Measurements from ENCODE around the gene SHROOM3.

The SHROOM3 gene

GRCh38 chr4:76663824-76664223, 228.8 kb downstream of the SHROOM3 start:
- DNase-seq (ENCODE audit: low spot score) = no peak

GRCh38 chr4:76665153-76665552, 230.1 kb downstream of the SHROOM3 start:
- no peak for DNase-seq (ENCODE audit: low spot score)

GRCh38 chr4:76665721-76666120, 230.7 kb downstream of the SHROOM3 start:
- no peak for DNase-seq (ENCODE audit: low spot score)

- DNase-seq (ENCODE audit: low spot score) = no peak
Observed at GRCh38 chr4:76666944-76667532, 232.0 kb downstream of the SHROOM3 start.

- no peak for DNase-seq (ENCODE audit: low spot score)
Observed at GRCh38 chr4:76670631-76671030, 235.6 kb downstream of the SHROOM3 start.

GRCh38 chr4:76673362-76673761, 238.3 kb downstream of the SHROOM3 start:
- DNase-seq (ENCODE audit: low spot score) = no peak

GRCh38 chr4:76674983-76675382, 240.0 kb downstream of the SHROOM3 start:
- DNase-seq (ENCODE audit: low spot score) = no peak

- no peak for DNase-seq (ENCODE audit: low spot score)
Observed at GRCh38 chr4:76677571-76678326, 242.7 kb downstream of the SHROOM3 start.

GRCh38 chr4:76679691-76680090, 244.7 kb downstream of the SHROOM3 start:
- DNase-seq (ENCODE audit: low spot score) = no peak

GRCh38 chr4:76680952-76681351, 245.9 kb downstream of the SHROOM3 start:
- no peak for DNase-seq (ENCODE audit: low spot score)

GRCh38 chr4:76681996-76682395, 247.0 kb downstream of the SHROOM3 start:
- DNase-seq (ENCODE audit: low spot score) = no peak

- DNase-seq (ENCODE audit: low spot score) = no peak
Observed at GRCh38 chr4:76683144-76683543, 248.1 kb downstream of the SHROOM3 start.

- no peak for DNase-seq (ENCODE audit: low spot score)
Observed at GRCh38 chr4:76687746-76688448, 252.9 kb downstream of the SHROOM3 start.

GRCh38 chr4:76688619-76689144, 253.7 kb downstream of the SHROOM3 start:
- no peak for DNase-seq (ENCODE audit: low spot score)

- peak; percentile 84 for DNase-seq (ENCODE audit: low spot score)
Observed at GRCh38 chr4:76689145-76689817, 254.3 kb downstream of the SHROOM3 start.

- no peak for DNase-seq (ENCODE audit: low spot score)
Observed at GRCh38 chr4:76690011-76690905, 255.2 kb downstream of the SHROOM3 start.

- no peak for DNase-seq (ENCODE audit: low spot score)
Observed at GRCh38 chr4:76690906-76691275, 255.9 kb downstream of the SHROOM3 start.

GRCh38 chr4:76691807-76692582, 257.0 kb downstream of the SHROOM3 start:
- no peak for DNase-seq (ENCODE audit: low spot score)

- no peak for DNase-seq (ENCODE audit: low spot score)
Observed at GRCh38 chr4:76692761-76693160, 257.7 kb downstream of the SHROOM3 start.

GRCh38 chr4:76694056-76694455, 259.0 kb downstream of the SHROOM3 start:
- DNase-seq (ENCODE audit: low spot score) = no peak

- no peak for DNase-seq (ENCODE audit: low spot score)
Observed at GRCh38 chr4:76696109-76696508, 261.1 kb downstream of the SHROOM3 start.

Data from D341Med (cell line).